ENCODE data around the gene FAM3A.

FAM3A gene

DNA sequence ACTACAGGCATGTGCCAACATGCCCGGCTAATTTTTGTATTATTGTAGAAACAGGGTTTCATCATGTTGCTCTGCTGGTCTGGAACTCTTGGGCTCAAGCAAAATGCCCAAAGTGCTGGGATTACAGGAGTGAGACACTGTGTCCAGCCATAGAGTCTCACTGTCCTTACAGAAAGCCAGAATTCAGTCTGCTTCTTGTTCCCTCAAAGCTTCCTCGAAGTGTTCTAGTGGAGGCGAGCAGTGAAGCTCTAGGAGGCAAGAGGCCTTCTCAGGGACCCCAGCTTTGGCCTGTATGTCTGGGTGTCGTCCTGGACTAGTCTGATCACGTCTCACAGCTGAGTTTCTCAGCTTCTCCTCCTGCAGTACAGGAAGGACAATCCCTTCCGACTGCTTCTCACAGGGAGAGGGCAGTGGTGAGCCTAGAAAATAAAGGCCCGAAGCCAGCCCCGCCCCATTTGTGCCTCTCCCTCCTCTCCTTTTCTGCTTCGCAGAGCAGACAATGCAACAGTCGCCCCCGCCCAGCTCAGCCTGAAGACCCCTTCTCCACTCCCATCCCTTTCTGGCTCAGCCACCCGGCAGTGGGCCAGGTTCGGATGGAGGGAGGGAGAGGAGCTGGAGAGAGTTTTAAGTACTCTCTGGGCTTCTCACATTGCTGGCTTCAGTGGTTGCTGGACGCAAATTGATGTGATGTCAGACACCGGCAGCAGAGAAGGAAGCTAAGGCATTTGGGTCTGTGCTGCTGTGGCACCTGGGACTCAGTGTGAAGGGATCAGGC, 11.1 kb upstream of the FAM3A start:
- peak; percentile 58 for TF ChIP-seq CTCF (IDR thresholded peaks at IDR 0.05; ENCODE audit: low read depth, low read length)
- DNase-seq (ENCODE audit: low read depth in 2 of 2), result peak; percentile 74 to 88
- peak overlapping the region in 1 of 2 donors; percentile 30 for H3K4me3 ChIP-seq (replicated peaks in 1 of 2; ENCODE audit: low read depth in 2 of 2, low read length in 2 of 2)

GRCh38 chrX:154525606-154526490, 9.8 kb upstream of the FAM3A start:
- no peak overlapping the region for H3K4me3 ChIP-seq (replicated peaks in 1 of 2; ENCODE audit: low read depth in 2 of 2, low read length in 2 of 2)
- no peak for DNase-seq (ENCODE audit: low read depth in 2 of 2)
- no peak for TF ChIP-seq CTCF (IDR thresholded peaks at IDR 0.05; ENCODE audit: low read depth, low read length)

DNA sequence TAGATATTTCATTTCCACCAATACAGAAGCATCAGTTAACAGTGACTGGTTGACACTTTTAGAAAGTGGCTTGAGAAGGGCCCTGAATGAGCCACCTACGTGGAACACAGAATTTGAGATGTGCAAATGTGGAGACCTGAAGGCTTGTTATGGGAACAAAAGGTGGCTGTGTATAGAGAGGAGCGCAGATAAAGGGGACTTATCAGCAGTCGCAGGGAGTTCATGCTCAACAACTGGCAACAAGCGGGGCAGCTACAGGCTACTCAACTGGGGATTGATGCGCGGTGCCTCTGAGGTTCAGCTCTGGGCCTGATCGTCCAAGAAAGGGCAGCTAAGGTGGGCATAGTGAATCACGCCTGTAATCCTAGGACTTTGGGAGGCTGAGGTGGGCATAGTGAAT, 3.4 kb upstream of the FAM3A start:
- no peak for TF ChIP-seq CTCF (IDR thresholded peaks at IDR 0.05; ENCODE audit: low read depth, low read length)

DNA sequence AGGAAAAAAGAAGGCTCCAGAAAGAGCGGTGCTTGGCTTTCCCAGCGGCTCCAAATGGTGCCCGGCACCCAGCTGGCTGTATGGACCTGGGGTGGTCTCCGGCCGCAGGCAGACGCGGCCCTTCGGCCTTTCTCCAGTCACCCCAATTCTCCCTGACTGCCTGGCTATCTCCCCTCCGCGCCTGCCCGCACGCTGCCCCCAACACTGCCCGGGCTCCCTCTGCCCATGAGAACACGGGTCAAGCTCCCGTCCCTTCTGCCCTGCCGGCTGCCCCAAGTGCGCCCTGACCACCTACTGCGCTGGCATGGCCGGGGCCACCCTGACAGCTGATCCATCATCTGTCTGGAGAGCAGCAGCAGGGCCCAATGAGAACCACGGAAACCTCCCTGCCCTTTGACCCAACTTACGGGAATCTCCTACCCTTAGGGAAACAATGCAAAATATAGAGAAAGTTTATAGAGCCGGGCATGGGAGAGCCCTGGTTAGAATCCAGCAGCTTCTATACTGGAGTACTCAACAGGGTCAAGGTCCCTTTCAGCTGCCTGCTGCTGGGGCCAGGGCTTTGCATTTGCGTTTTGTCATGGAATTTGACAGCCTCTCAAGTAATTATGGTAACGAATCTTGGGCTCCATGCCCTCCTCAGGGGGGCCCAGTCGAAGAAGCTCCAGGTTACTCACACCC, 1.2 kb upstream of the FAM3A start:
- no peak for TF ChIP-seq CTCF (IDR thresholded peaks at IDR 0.05; ENCODE audit: low read depth, low read length)
- DNase-seq (ENCODE audit: low read depth in 2 of 2), result peak in 1 of 2 donors; percentile 46
- peak overlapping the region in 1 of 2 donors; percentile 11 for H3K4me3 ChIP-seq (replicated peaks in 1 of 2; ENCODE audit: low read depth in 2 of 2, low read length in 2 of 2)

More for the DNA sequence above, 3.4 kb upstream of the FAM3A start:
- H3K4me3 ChIP-seq (replicated peaks in 1 of 2; ENCODE audit: low read depth in 2 of 2, low read length in 2 of 2), result no peak overlapping the region
- DNase-seq (ENCODE audit: low read depth in 2 of 2), result no peak

DNA sequence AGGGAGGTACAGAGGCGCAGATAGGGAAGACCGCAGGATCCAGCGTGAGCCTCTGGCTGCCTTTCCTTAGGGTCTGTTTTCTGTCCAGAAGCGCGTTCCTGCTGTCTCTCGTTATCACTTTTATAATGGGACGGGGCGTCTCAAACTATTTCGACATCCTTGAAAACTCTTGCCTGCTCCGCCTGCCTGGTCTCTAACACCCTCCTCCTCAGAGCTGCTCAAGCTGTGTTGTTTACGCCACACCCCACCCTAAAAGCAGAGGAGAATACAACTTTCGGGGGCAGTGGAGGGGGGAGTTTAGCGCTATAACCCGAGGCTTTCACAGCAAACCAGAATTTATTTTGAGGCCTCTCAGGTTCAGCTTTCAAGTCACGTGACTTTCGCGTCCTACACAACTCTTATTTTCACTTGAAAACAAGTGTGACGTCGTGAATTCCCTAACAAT, 646 bp upstream of the FAM3A start:
- peak overlapping the region; percentile 11 to 48 for H3K4me3 ChIP-seq (replicated peaks in 1 of 2; ENCODE audit: low read depth in 2 of 2, low read length in 2 of 2)
- peak; percentile 61 to 92 for DNase-seq (ENCODE audit: low read depth in 2 of 2)
- TF ChIP-seq CTCF (IDR thresholded peaks at IDR 0.05; ENCODE audit: low read depth, low read length), result no peak

DNA sequence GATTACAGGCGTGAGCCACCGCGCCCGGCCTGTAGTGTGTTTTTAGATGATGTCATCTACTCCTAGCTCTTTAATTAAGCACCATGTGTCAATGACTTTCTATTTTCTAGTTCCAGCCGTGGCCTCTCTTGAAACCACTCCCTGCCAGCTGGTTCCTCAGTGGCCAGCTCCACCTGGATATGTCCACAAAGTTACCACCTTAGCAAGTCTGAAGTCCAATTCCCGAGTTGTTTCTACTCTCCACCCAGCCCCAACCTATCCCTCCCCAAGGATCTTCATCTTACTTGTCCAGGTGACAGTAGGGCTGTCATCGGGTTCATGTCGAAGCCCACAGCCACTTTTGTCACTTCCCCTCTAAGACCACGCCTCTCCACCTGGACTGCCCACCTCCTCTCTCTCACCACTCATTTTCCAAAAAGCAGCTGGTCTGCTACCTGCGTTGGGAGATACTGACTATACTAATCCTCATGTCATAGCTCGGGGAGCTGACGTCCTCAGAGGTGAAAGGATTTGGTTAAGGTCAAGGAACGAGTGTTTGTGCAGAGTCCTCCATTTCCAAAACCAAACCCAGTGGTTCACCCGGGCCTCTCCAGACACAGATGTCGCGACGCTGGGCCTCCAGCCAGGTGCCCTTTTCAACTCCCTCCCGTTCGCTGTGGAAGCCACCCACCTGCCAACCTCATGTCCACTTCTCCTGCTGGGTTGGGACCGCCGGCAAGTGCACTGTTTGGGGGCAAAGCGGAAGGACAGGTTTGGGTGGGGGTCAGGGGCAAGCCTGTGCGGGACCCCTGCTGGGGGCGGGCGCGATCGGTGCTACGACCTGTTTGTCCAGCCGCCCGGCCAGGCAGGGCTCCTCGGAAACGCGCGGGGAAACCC, 704 bp downstream of the FAM3A start:
- DNase-seq (ENCODE audit: low read depth in 2 of 2), result no peak
- H3K4me3 ChIP-seq (replicated peaks in 1 of 2; ENCODE audit: low read depth in 2 of 2, low read length in 2 of 2), result peak overlapping the region; percentile 60 to 66
- TF ChIP-seq CTCF (IDR thresholded peaks at IDR 0.05; ENCODE audit: low read depth, low read length), result no peak
